ENCODE results near the gene C1orf50.
A peak's percentile ranks its signal among the peaks of the same experiment; 100 is the strongest.

Gene C1orf50

DNA sequence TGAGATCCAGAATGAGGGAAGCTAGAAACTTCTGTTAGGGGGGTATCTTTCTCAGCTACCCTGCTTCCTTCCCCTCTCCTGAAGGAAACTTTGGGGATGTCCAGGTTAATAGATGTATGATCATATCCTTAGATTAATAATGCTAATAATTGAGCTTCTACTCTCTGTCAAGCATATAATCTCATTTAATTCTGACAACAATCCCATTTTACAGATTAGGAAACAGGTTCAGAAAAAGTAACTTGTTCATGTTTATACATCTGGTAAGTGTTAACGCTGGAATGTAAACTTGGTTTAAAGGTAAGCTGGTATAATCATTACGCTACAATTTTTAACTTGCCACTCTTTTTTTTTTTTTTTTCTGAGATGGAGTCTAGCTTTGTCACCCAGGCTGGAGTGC, 16.0 kb downstream of the C1orf50 start:
- no peak overlapping the region for H2AFZ ChIP-seq (ENCODE audit: low read depth, low read length)
- DNase-seq: no peak
- H3K36me3 ChIP-seq (ENCODE audit: control insufficient read depth in 1 of 2, insufficient read depth in 2 of 2, low read depth in 1 of 2, low read length in 2 of 2): peaks cover 26 to 39% of the 10 kb centered on the region in 2 experiments
- peaks cover 0 to 6% of the 10 kb centered on the region in 2 experiments for H3K27me3 ChIP-seq (ENCODE audit: control insufficient read depth in 1 of 2, insufficient read depth in 1 of 2, low read length in 2 of 2)
- H2BK5ac ChIP-seq (ENCODE audit: low read depth, low read length, poor library complexity, severe bottlenecking): no peak overlapping the region
- no peak overlapping the region for H3K27ac ChIP-seq (ENCODE audit: low read length, poor library complexity, severe bottlenecking)
- no peak overlapping the region for H3K18ac ChIP-seq (ENCODE audit: low read depth in 1 of 2, low read length in 2 of 2)
- no peak overlapping the region for H4K91ac ChIP-seq (ENCODE audit: low read length)
- H3K9me3 ChIP-seq (ENCODE audit: control insufficient read depth, low read length): no peaks in the 10 kb centered on the region
- no peak overlapping the region for H2BK120ac ChIP-seq (ENCODE audit: low read depth, low read length)
- no peak overlapping the region for H2BK12ac ChIP-seq (ENCODE audit: low read length in 2 of 2)
- H3K14ac ChIP-seq (ENCODE audit: low read length in 2 of 2): no peak overlapping the region
- no peak overlapping the region for H3K4me2 ChIP-seq (ENCODE audit: low read length, poor library complexity, severe bottlenecking)
- no peak overlapping the region for H2AK5ac ChIP-seq (ENCODE audit: low read length, severe bottlenecking)
- no peak overlapping the region for H3K4ac ChIP-seq (ENCODE audit: low read depth in 1 of 2, low read length in 2 of 2)
- no peak overlapping the region for H3K9ac ChIP-seq (ENCODE audit: low read length)
- H4K8ac ChIP-seq (ENCODE audit: low read length): no peak overlapping the region
- H3K23ac ChIP-seq (ENCODE audit: low read length in 2 of 2): no peak overlapping the region
- WGBS: 88% methylated on average over 2 of the region's 2 CpGs
- H3K4me3 ChIP-seq (ENCODE audit: insufficient read depth in 1 of 2, low read depth in 1 of 2, low read length in 2 of 2): no peak overlapping the region
- H2BK15ac ChIP-seq (ENCODE audit: low read depth, poor library complexity, severe bottlenecking): no peak overlapping the region
- no peaks in the 10 kb centered on the region for H3K4me1 ChIP-seq (ENCODE audit: control insufficient read depth, insufficient read depth, low read depth, low read length)
- peaks cover 11% of the 10 kb centered on the region for H3K79me1 ChIP-seq (replicated peaks; ENCODE audit: low read length, poor library complexity, severe bottlenecking)

DNA sequence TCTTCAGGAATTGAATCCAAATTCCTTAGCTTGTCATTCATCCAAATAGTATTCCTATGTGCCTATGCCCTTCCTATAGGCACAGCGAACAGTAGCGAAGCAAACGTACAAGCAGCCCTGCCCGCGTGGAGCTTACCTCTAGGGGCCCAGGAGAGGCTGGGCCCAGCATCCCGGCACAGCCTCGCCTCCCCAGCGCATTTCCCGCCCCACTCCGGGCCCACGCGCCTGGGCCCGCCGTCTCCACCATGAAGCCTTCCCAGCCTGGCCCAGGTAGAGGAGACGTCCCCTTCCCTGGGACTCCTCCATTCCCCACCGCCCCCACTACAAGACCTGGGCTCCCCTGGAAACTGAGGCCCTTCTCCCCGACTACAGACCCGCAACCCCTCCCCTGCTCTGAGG, 17.5 kb downstream of the C1orf50 start:
- DNase-seq: no peak
- H3K4ac ChIP-seq (ENCODE audit: low read depth in 1 of 2, low read length in 2 of 2): no peak overlapping the region
- no peak overlapping the region for H2AK5ac ChIP-seq (ENCODE audit: low read length, severe bottlenecking)
- peak overlapping the region; percentile 15 for H4K91ac ChIP-seq (ENCODE audit: low read length)
- no peak overlapping the region for H2BK12ac ChIP-seq (ENCODE audit: low read length in 2 of 2)
- no peak overlapping the region for H2BK15ac ChIP-seq (ENCODE audit: low read depth, poor library complexity, severe bottlenecking)
- WGBS: 93% methylated on average over 14 of the region's 18 CpGs
- no peak overlapping the region for H3K18ac ChIP-seq (ENCODE audit: low read depth in 1 of 2, low read length in 2 of 2)
- no peak overlapping the region for H3K27ac ChIP-seq (ENCODE audit: low read length, poor library complexity, severe bottlenecking)
- H3K4me3 ChIP-seq (ENCODE audit: insufficient read depth in 1 of 2, low read depth in 1 of 2, low read length in 2 of 2): no peak overlapping the region
- H3K4me2 ChIP-seq (ENCODE audit: low read length, poor library complexity, severe bottlenecking): no peak overlapping the region
- peaks cover 0 to 6% of the 10 kb centered on the region in 2 experiments for H3K27me3 ChIP-seq (ENCODE audit: control insufficient read depth in 1 of 2, insufficient read depth in 1 of 2, low read length in 2 of 2)
- H3K23ac ChIP-seq (ENCODE audit: low read length in 2 of 2): no peak overlapping the region
- no peak overlapping the region for H3K14ac ChIP-seq (ENCODE audit: low read length in 2 of 2)
- peaks cover 26 to 30% of the 10 kb centered on the region in 2 experiments for H3K36me3 ChIP-seq (ENCODE audit: control insufficient read depth in 1 of 2, insufficient read depth in 2 of 2, low read depth in 1 of 2, low read length in 2 of 2)
- no peak overlapping the region for H2AFZ ChIP-seq (ENCODE audit: low read depth, low read length)
- no peaks in the 10 kb centered on the region for H3K9me3 ChIP-seq (ENCODE audit: control insufficient read depth, low read length)
- no peak overlapping the region for H4K8ac ChIP-seq (ENCODE audit: low read length)
- H3K79me1 ChIP-seq (replicated peaks; ENCODE audit: low read length, poor library complexity, severe bottlenecking): peaks cover 5% of the 10 kb centered on the region
- no peaks in the 10 kb centered on the region for H3K4me1 ChIP-seq (ENCODE audit: control insufficient read depth, insufficient read depth, low read depth, low read length)
- no peak overlapping the region for H2BK5ac ChIP-seq (ENCODE audit: low read depth, low read length, poor library complexity, severe bottlenecking)
- no peak overlapping the region for H3K9ac ChIP-seq (ENCODE audit: low read length)
- H2BK120ac ChIP-seq (ENCODE audit: low read depth, low read length): no peak overlapping the region

DNA sequence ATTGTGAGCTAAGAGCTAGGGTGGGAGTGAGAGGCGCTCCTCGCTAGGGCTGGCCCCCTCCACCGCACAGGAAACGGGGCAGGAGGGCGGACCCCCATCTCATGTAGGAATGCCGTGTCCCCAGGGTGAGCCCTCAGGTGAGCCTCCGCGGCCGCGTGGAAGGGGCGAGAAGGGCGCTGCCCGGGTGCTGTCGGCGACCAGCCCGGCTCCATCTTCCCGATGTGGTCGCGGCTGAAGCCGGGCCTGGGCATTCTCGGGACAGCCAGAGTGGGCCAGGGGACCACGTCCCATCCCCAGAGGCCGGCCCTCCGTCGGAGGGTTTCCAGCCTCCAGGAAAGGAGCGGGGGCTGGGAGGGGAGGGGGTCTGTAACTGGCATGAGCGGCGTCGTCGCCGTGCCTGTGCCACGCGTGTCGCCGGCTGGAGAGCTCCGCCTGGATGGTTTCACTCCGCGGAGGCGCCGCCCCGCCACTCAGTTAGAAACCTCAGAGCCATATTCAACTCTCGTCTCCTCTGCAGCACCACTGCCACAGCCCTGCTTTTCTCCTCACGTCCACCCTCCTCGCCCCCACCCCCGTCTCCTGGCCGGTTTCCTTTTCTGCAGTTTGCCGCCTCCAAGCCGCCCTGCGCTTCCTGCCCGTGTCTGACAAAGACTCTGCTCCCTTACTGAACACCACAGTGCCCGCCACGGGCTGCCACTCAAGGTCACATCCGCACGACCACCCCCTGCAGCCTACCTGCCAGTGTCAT, 18.1 kb downstream of the C1orf50 start, which contains the start of gene TMEM269:
TSS of gene TMEM269 (plus strand) at position 46 of the 748 bp plus-strand sequence. CDS start 4,903 bp downstream, outside the sequence.
- H3K79me1 ChIP-seq (replicated peaks; ENCODE audit: low read length, poor library complexity, severe bottlenecking): peaks cover 5% of the 10 kb centered on the region
- H3K36me3 ChIP-seq (ENCODE audit: control insufficient read depth in 1 of 2, insufficient read depth in 2 of 2, low read depth in 1 of 2, low read length in 2 of 2): peaks cover 24 to 26% of the 10 kb centered on the region in 2 experiments
- H3K4me2 ChIP-seq (ENCODE audit: low read length, poor library complexity, severe bottlenecking): no peak within 1 kb of the TSS

GRCh38 chr1:42786097-42786496, 19.0 kb downstream of the C1orf50 start:
- Histone ChIP-seq H2BK15ac (ENCODE audit: low read depth, poor library complexity, severe bottlenecking) (no peak overlapping the region), H4K91ac (ENCODE audit: low read length) (no peak overlapping the region), H4K8ac (ENCODE audit: low read length) (no peak overlapping the region), H3K4me2 (ENCODE audit: low read length, poor library complexity, severe bottlenecking) (no peak overlapping the region), H3K9ac (ENCODE audit: low read length) (no peak overlapping the region), H2AFZ (ENCODE audit: low read depth, low read length) (no peak overlapping the region), H3K27me3 (ENCODE audit: control insufficient read depth in 1 of 2, insufficient read depth in 1 of 2, low read length in 2 of 2) (peaks cover 0 to 6% of the 10 kb centered on the region in 2 experiments), H2BK120ac (ENCODE audit: low read depth, low read length) (no peak overlapping the region), H3K4me1 (ENCODE audit: control insufficient read depth, insufficient read depth, low read depth, low read length) (no peaks in the 10 kb centered on the region), H2BK12ac (ENCODE audit: low read length in 2 of 2) (no peak overlapping the region), H3K14ac (ENCODE audit: low read length in 2 of 2) (no peak overlapping the region), H3K79me1 (replicated peaks; ENCODE audit: low read length, poor library complexity, severe bottlenecking) (peaks cover under 1% of the 10 kb centered on the region), H3K36me3 (ENCODE audit: control insufficient read depth in 1 of 2, insufficient read depth in 2 of 2, low read depth in 1 of 2, low read length in 2 of 2) (peaks cover 15 to 26% of the 10 kb centered on the region in 2 experiments), H2AK5ac (ENCODE audit: low read length, severe bottlenecking) (no peak overlapping the region), H3K4ac (ENCODE audit: low read depth in 1 of 2, low read length in 2 of 2) (no peak overlapping the region), H3K18ac (ENCODE audit: low read depth in 1 of 2, low read length in 2 of 2) (no peak overlapping the region), H2BK5ac (ENCODE audit: low read depth, low read length, poor library complexity, severe bottlenecking) (no peak overlapping the region), H3K4me3 (ENCODE audit: insufficient read depth in 1 of 2, low read depth in 1 of 2, low read length in 2 of 2) (no peak overlapping the region), H3K27ac (ENCODE audit: low read length, poor library complexity, severe bottlenecking) (no peak overlapping the region), H3K9me3 (ENCODE audit: control insufficient read depth, low read length) (no peaks in the 10 kb centered on the region), H3K23ac (ENCODE audit: low read length in 2 of 2) (no peak overlapping the region)
- WGBS: over 99% methylated on average over 5 of the region's 5 CpGs
- no peak for DNase-seq

More for the DNA sequence above, 18.1 kb downstream of the C1orf50 start, which contains the start of gene TMEM269:
- Histone ChIP-seq H2BK120ac (ENCODE audit: low read depth, low read length) (no peak within 1 kb of the TSS), H2BK15ac (ENCODE audit: low read depth, poor library complexity, severe bottlenecking) (no peak within 1 kb of the TSS), H3K9ac (ENCODE audit: low read length) (peak within 1 kb of the TSS; percentile 57), H4K8ac (ENCODE audit: low read length) (no peak within 1 kb of the TSS), H3K27me3 (ENCODE audit: control insufficient read depth in 1 of 2, insufficient read depth in 1 of 2, low read length in 2 of 2) (peaks cover 0 to 6% of the 10 kb centered on the region in 2 experiments), H2AK5ac (ENCODE audit: low read length, severe bottlenecking) (no peak within 1 kb of the TSS), H2BK5ac (ENCODE audit: low read depth, low read length, poor library complexity, severe bottlenecking) (no peak within 1 kb of the TSS), H3K18ac (ENCODE audit: low read depth in 1 of 2, low read length in 2 of 2) (peak within 1 kb of the TSS in 1 of 2 experiments; percentile 52), H3K14ac (ENCODE audit: low read length in 2 of 2) (peak within 1 kb of the TSS in 1 of 2 experiments; percentile 56), H3K27ac (ENCODE audit: low read length, poor library complexity, severe bottlenecking) (no peak within 1 kb of the TSS), H3K4ac (ENCODE audit: low read depth in 1 of 2, low read length in 2 of 2) (no peak within 1 kb of the TSS), H3K23ac (ENCODE audit: low read length in 2 of 2) (no peak within 1 kb of the TSS), H3K4me1 (ENCODE audit: control insufficient read depth, insufficient read depth, low read depth, low read length) (no peaks in the 10 kb centered on the region), H3K4me3 (ENCODE audit: insufficient read depth in 1 of 2, low read depth in 1 of 2, low read length in 2 of 2) (peak within 1 kb of the TSS in 1 of 2 experiments; percentile 73), H3K9me3 (ENCODE audit: control insufficient read depth, low read length) (no peaks in the 10 kb centered on the region), H4K91ac (ENCODE audit: low read length) (peak within 1 kb of the TSS; percentile 21), H2AFZ (ENCODE audit: low read depth, low read length) (no peak within 1 kb of the TSS), H2BK12ac (ENCODE audit: low read length in 2 of 2) (no peak within 1 kb of the TSS)
- no peak for DNase-seq
- WGBS: 68% methylated on average over 49 of the region's 54 CpGs
